GM21717 (cell line): ENCODE measurements around the gene MAST4.

Experiments
- ATAC-seq: cut with Tn5 transposase; IDR thresholded peaks from one replicate; pipeline ENCODE4 v1.9.1; 2021; ENCODE audit warnings: mild to moderate bottlenecking, moderate library complexity; ENCODE audit not compliant: unreplicated experiment

MAST4 gene

GRCh38 chr5:67195406-67196275, 599.4 kb downstream of the MAST4 start:
- ATAC-seq = peak; percentile 38

- peak; percentile 28 for ATAC-seq
Measured at GRCh38 chr5:67196537-67197059, 600.4 kb downstream of the MAST4 start, which contains the start of gene CD180. Gene CD180 (minus strand): TSS chr5:67196799. CDS start chr5:67196641, 158 bp downstream.

- no peak for ATAC-seq
Measured at GRCh38 chr5:67197536-67197935, 601.3 kb downstream of the MAST4 start.

GRCh38 chr5:67198917-67199316, 602.7 kb downstream of the MAST4 start:
- ATAC-seq = no peak

GRCh38 chr5:67199859-67200258, 603.7 kb downstream of the MAST4 start:
- no peak for ATAC-seq

GRCh38 chr5:67200809-67201562, 604.8 kb downstream of the MAST4 start:
- peak; percentile 29 for ATAC-seq

- ATAC-seq = no peak
Measured at GRCh38 chr5:67201897-67202549, 605.8 kb downstream of the MAST4 start.

GRCh38 chr5:67202828-67203227, 606.6 kb downstream of the MAST4 start:
- ATAC-seq = no peak

- ATAC-seq = no peak
Measured at GRCh38 chr5:67203701-67204074, 607.5 kb downstream of the MAST4 start.

- ATAC-seq = no peak
Measured at GRCh38 chr5:67204821-67205220, 608.6 kb downstream of the MAST4 start.

GRCh38 chr5:67205981-67206380, 609.8 kb downstream of the MAST4 start:
- no peak for ATAC-seq

- ATAC-seq = peak; percentile 28
Measured at GRCh38 chr5:67206461-67206860, 610.3 kb downstream of the MAST4 start.

- ATAC-seq = peak; percentile 82
Measured at GRCh38 chr5:67206929-67207328, 610.7 kb downstream of the MAST4 start.

GRCh38 chr5:67208403-67208802, 612.2 kb downstream of the MAST4 start:
- ATAC-seq = no peak

GRCh38 chr5:67209141-67209771, 613.1 kb downstream of the MAST4 start:
- ATAC-seq = peak; percentile 24

- no peak for ATAC-seq
Measured at GRCh38 chr5:67211926-67212325, 615.7 kb downstream of the MAST4 start.

- ATAC-seq = no peak
Measured at GRCh38 chr5:67214036-67214435, 617.8 kb downstream of the MAST4 start.

- ATAC-seq = no peak
Measured at GRCh38 chr5:67214707-67215447, 618.7 kb downstream of the MAST4 start.

GRCh38 chr5:67215519-67216471, 619.6 kb downstream of the MAST4 start:
- peak; percentile 100 for ATAC-seq
